SW480 (cell line): ENCODE measurements around the gene ATXN7L3.
A peak's percentile ranks its signal among the peaks of the same experiment; 100 is the strongest.
"Not testable (repeated sequence)": the region's sequence is repeated elsewhere in the genome, so short reads cannot be mapped to it uniquely, and the experiment has no call there.

Experiments
- DNase-seq: peaks from one replicate; pipeline ENCODE4 v3.0.0-alpha.2; 2016; ENCODE audit warnings: low spot score

Gene ATXN7L3

DNA sequence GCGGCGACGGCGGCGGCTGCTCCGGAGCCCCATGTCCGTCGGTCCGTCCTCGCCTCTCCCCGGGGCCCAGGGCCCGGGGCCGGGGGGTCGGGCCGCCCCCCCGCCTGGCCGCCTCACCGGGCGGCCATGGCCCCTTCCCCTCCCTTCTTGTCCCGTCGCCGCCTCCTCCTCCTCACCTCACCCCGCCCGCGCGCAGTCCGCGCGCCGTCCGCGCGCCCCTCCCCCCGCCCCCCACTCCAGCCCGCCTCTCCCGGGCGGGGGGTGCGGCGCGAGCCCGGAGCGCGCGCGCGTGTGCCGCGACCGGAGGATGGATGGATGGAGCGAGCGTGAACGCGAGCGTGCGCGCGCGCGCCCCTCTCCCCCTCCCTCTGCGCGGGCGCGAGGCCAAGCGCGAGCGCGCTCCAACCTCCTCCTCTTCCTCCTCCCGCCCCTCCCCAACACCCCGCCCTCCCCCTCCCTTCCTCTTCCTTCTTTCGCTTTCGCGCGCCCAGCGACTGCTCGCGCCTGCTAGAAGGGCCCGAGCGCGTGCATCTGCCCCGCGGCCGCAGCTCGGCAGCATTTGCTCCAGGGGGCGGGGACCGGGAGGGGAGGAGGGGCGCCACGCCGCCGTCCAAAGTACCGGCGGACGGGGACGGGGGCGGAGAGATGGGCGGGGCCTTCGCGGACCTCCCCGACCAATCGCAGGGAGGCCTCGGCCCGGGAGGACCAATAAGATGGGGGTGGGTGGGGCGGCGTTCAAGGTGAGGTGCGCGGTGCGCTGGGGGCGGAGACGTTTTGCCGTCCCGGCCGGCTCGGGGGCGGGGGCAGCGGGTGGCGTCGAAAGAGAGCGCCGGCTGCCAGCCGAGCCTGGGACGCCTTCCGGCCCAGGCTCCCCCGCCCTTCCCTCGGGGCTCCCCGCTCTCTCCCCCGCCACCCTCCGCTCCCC, at the start of gene ATXN7L3:
TSS of gene ATXN7L3 (minus strand) at position 332 of the 925 bp plus-strand sequence. CDS start 1,814 bp downstream, outside the sequence.
- peak; percentile 97 for DNase-seq

DNA sequence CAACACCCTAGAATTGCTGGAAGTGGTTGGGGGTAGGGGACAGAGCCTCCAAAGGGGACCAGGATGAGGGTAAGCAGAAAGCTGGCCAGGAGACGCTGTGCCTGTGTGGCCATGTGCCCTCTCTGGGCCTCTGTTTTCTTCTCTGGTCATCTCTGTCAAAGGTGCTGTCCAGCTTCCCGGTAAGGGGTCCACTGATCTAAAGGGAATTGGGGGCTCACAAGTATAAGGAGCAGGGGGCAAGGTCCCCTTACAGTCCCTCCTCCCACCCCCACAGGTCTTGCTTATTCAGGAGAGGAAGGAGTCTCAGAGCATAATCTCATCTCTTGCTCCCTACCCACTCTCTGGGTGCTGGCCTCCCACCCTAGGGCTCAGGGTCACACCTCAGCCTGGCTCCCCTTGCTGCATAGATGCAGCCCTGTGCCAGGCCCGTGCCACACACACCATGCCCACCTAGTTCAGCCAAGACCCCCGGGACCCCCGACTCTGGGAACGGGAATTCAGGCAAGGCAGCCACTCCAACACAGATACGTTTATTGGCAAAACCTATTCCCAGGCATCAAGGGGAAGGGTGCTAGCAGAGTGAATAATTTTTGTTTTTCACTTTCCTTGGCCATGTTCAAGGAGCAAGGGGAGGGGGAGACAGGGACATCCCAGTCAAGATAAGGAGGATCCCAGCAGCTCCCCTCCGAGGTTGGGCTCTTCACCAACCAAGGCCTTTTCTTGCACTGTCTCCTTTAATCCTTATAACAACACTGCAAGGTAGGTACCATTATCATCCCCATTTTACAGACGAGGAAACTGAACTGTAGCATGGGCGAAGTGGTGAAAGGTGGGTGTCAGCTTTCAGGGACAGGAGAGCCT, 48.4 kb upstream of the ATXN7L3 start:
- DNase-seq = no peak

- DNase-seq = no peak
These were observed 47.8 kb upstream of the ATXN7L3 start for GRCh38 chr17:44247440-44247841.

DNA sequence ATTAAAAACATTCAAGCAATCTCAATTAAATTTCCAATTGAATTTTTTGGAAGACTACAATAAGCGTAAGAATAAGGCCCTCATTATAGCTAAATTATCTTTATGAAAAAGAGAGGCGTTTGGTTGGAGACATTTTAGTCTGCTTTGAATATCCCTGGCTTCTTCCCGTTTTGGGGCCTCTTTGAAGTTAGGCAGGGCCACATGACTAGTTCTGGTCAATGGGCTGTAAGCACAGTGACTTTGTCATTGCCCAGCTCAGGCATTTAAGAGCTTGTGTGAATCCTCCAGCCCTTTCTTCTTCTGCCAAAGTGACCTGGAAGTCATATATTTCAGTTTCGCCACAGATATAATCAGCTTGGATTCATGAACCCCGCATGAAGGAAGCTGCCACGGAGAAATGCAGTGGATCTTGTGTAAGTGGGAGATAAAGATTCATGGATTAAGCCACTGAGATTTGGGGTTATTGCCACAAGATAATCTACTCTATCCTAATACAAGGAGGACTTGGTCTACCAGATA, 41.5 kb upstream of the ATXN7L3 start:
- peak; percentile 42 for DNase-seq

- not testable (repeated sequence) for DNase-seq
These were observed 38.2 kb upstream of the ATXN7L3 start for GRCh38 chr17:44237886-44238285.

GRCh38 chr17:44236444-44236991, 36.8 kb upstream of the ATXN7L3 start:
- no peak for DNase-seq

- peak; percentile 35 for DNase-seq
These were observed 35.9 kb upstream of the ATXN7L3 start for GRCh38 chr17:44235583-44235936.

DNA sequence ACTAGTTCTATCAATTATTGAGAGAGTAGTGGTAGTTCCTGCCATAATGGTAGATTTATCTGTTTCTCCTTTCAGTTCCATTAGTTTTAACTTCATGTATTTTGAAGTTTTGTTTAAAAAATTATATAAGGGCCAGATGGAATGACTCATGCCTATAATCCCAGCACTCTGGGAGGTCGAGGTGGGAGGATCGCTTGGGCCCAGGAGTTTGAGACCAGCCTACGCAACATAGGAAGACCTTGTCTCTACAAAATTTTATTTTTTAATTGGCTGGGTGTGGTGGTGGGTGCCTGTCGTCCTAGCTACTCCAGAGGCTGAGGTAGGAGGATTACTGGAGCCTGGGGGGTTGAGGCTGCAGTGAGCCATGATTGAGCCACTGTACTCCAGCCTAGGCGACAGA, 33.9 kb upstream of the ATXN7L3 start:
- DNase-seq = no peak

DNA sequence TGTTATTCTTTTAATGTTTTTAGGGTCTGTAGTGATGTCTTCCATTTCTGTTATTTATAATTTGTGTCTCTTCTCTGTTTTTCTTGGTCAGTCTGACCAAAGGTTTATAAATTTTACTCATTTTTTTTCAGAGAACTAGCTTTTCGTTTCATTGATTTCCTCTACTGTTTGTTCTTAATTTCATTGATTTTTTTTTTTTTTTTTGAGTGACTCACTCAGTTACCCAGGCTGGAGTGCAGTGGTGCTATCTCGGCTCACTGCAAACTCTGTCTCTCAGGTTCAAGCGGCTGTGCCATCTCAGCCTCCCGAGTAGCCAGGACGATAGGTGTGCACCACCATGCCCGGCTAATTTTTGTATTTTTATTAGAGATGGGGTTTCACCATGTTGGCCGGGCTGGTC, 32.4 kb upstream of the ATXN7L3 start:
- DNase-seq = no peak

DNA sequence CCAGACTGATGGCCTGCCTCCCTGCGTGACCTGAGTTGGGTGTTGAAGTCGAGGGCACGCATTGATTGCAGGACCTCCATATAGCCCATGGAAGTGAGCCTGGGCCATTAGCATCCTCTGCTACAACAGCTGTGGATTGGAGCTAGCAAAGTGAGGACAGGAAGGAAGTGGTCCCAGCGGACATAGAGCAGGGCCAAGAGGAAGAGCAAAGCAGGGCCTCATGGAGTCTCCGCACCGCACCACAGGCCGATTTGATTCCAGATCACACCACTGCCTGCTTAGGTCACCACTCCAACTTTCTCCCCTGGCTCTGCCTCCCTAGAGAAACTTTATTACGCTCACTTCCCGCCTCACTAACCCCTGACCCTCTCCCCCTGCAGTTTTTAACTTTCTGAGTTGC, 30.5 kb upstream of the ATXN7L3 start:
- no peak for DNase-seq

DNA sequence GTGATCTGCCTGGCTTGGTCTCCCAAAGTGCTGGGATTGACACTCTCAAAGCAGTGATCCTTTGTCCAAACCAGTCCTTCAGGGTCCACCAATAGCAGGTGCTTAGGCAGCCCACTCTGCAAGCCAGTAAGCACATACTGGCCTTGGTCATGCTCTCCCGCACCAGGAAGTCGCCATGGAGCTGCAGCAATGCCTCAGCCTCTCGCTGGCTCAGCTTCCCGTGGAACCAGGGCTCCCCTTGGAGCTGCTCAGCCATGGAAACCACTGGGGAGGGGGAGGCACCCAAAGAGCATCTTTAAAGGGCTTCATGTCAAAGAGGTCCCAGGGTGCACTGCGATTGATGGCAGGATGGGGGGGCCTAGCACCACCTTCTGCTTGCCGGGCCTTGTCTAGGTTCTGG, 29.4 kb upstream of the ATXN7L3 start:
- DNase-seq = no peak

DNA sequence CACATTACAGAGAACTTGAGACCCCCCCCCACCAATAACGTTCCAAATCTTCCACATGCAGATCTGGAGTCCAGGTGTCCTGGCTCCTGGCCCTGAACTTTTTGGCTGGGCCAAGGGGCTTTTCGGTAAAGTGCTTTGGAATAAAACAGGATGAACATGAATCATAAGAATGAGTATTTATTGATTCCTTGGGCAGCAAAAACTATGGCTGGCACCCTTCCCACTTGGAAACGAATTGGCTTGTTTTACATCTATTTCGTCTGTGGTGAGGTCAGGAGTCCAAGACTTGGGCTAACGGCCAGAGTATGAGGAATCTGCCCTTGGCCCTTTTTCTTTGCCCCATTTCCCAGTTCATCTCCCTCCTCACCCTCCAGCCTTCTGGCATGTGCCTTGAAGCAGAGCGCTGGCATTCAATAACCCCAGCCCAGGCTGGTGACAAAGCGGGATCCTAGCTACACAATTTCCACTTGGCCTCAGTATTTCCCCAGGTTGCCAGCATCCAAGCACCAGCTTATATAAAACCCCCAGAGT, 23.9 kb upstream of the ATXN7L3 start:
- DNase-seq = no peak

DNA sequence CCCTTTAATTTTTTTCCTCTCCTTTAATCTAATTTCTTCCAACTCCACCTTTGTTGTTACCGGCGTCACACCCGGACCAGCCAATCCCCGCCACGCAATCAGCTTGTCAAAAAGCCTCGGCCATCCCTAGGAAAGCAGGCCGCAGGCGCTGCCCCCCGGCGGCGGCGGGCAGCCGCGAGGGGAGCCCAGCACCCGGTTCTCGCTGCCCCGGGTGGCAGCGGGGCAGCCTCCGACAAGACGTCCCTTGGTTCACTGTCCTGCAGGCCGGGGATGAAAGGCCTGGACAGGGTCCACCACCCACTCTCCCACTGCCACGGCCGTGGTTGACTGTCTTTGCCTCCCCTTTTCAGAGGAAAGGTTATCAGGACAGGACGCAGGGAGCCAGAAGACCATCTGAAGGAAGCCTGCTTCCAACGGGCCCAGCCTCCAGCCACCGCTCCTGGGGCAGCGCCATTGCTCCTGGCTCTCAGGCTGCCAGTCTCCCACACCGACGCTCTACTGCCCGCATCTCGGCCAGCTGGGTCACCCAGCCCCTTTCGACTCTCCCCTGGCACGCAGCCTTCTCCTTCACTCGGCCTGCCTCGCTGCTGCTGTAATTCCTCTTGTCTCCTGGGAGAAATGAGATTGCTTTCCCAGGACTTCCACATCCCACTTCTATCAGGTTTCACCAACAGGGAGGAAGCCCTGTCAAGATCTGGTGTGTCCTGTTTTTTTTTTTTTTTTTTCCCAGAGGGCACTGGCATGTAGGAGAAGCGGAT, 22.6 kb upstream of the ATXN7L3 start:
- peak; percentile 83 for DNase-seq

GRCh38 chr17:44221862-44222111, 22.1 kb upstream of the ATXN7L3 start:
- DNase-seq = no peak

GRCh38 chr17:44221084-44221861, 21.6 kb upstream of the ATXN7L3 start:
- peak; percentile 78 for DNase-seq

DNA sequence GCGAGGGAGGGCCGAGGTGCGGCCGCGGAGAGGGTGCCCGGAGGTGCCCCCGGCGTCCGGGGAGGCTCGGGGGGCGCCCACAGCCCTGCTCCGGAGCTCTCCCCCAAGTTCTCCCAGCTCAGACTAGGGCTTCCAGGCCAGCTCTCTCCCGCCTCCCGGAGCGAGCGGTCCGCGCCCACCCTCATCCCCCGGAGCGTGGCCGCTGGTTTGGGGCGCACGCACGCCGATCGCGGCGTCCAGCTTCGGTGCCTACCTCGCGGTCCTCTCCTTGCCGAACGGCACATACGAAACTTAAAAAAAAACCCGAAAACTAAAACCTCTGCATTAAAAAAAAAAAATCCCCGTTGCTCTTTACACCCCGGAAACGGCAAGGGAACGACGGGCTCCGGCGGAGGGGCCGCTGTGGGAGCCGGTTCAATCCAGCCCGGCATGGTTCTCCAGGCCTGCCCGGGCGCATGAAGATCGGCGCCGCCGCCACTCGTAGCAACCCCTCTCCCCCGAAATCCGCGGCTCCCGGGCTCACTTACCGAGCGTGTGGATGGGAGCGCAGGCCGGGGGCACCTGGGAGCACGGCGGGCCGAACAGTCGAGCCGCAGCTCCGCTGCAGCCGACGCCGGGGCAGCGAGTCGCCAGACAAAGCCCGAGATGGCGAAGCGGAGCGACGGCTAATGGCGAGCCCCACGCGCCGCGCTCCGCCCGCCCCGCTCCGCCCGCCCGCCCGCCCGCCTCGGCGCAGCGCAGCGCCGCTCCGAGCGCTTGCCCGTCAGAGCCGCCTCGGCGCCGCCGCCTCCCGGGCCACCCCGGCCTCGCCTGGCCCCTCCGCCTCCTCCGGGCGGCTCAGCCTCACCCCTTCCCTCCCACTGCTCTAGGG, 20.8 kb upstream of the ATXN7L3 start:
- DNase-seq = peak; percentile 32

GRCh38 chr17:44219616-44220212, 20.0 kb upstream of the ATXN7L3 start, which contains the start of gene UBTF:
Gene UBTF (minus strand): TSS chr17:44219675. CDS start chr17:44218229, 1,446 bp downstream.
- peak; percentile 70 for DNase-seq

- DNase-seq = peak; percentile 67
These were observed 19.5 kb upstream of the ATXN7L3 start for GRCh38 chr17:44219108-44219615.
